ENCODE results near the gene EVC2.

- TF ChIP-seq CTCF (IDR thresholded peaks at IDR 0.05; ENCODE audit: low read length) (no peak), EZH2phosphoT487 (IDR thresholded peaks at IDR 0.05; ENCODE audit: low read length) (no peak)
Observed at GRCh38 chr4:5632571-5632970, 75.8 kb downstream of the EVC2 start.

Measured in MM.1S (cell line).